Tibial nerve (tissue), 4 donors: ENCODE measurements around the gene CHAC1.

ENCODE experiments used
- CTCF ChIP-seq, 5 experiments: fragments of 200-600 bp in 3 of 5; fragments of 450-650 bp in 2 of 5; sonication (generic) in 3 of 5; IDR thresholded peaks; one replicate each; pipeline ENCODE4 v1.5.1; 2016 to 2019; ENCODE audit warnings: antibody characterized with exemption in 5 of 5, mild to moderate bottlenecking in 3 of 5, moderate library complexity in 2 of 5
- EP300 ChIP-seq, 2 donors: sonication (generic); formaldehyde crosslinking; IDR thresholded peaks; one replicate each; pipeline ENCODE4 v1.6.1; 2017; ENCODE audit warnings: antibody characterized with exemption in 2 of 2, mild to moderate bottlenecking in 1 of 2
- POLR2A ChIP-seq, 2 donors: fragments of 450-650 bp; IDR thresholded peaks; one replicate each; pipeline ENCODE4 v1.6.1; 2017; ENCODE audit warnings: antibody characterized with exemption in 2 of 2, mild to moderate bottlenecking in 2 of 2, moderate library complexity in 2 of 2

GRCh38 chr15:40990789-40991188 is 37.5 kb downstream of the CHAC1 start:
- TF ChIP-seq POLR2A (IDR thresholded peaks at IDR 0.05) (no peak), CTCF (IDR thresholded peaks at IDR 0.05) (no peak), EP300 (IDR thresholded peaks at IDR 0.05) (no peak)
